Chondrocyte (in vitro differentiated cells): ENCODE measurements around the gene TOR1AIP2. TPM values are rescaled to one million over a fixed set of nuclear protein-coding genes. Genes with fewer than 3 reads are reported as not detected.
"Not testable (repeated sequence)": the region's sequence is repeated elsewhere in the genome, so short reads cannot be mapped to it uniquely, and the experiment has no call there.

Experiments used
- DNase-seq: peaks from one replicate; pipeline ENCODE4 v3.0.0; 2021; ENCODE audit warnings: mixed read lengths, low spot score
- H3K27ac Mint-ChIP-seq: one replicate; pipeline ENCODE4 v1.8.0; 2021; ENCODE audit warnings: mild to moderate bottlenecking, moderate library complexity, mixed read lengths; ENCODE audit not compliant: unreplicated experiment
- H3K27me3 Mint-ChIP-seq: 2 replicates; pipeline ENCODE4 v1.8.0; 2021; ENCODE audit warnings: low read depth, mixed read lengths
- H3K36me3 Mint-ChIP-seq: 2 replicates; pipeline ENCODE4 v1.8.0; 2021; ENCODE audit warnings: low read depth, mixed read lengths
- H3K4me1 Mint-ChIP-seq: 2 replicates; pipeline ENCODE4 v1.8.0; 2021; ENCODE audit warnings: low read depth, mild to moderate bottlenecking, mixed read lengths
- H3K4me3 Mint-ChIP-seq: one replicate; pipeline ENCODE4 v1.8.0; 2021; ENCODE audit warnings: mild to moderate bottlenecking, moderate library complexity, mixed read lengths; ENCODE audit not compliant: unreplicated experiment
- H3K9me3 Mint-ChIP-seq: 2 replicates; pipeline ENCODE4 v1.8.0; 2021; ENCODE audit warnings: low read depth, mixed read lengths
- CTCF ChIP-seq: fragments of 200-600 bp; sonication (generic); IDR thresholded peaks from 2 replicates; pipeline ENCODE4 v1.5.0; 2021; ENCODE audit warnings: antibody characterized with exemption, mild to moderate bottlenecking, moderate library complexity
- total RNA-seq: library from RNA; stranded (reverse); gene quantifications from 3 replicates; pipeline ENCODE4 v1.2.1, GENCODE V29; 2021

TOR1AIP2 gene
- total RNA-seq, 1 donor from 2014 or later, result 85.8 TPM

DNA sequence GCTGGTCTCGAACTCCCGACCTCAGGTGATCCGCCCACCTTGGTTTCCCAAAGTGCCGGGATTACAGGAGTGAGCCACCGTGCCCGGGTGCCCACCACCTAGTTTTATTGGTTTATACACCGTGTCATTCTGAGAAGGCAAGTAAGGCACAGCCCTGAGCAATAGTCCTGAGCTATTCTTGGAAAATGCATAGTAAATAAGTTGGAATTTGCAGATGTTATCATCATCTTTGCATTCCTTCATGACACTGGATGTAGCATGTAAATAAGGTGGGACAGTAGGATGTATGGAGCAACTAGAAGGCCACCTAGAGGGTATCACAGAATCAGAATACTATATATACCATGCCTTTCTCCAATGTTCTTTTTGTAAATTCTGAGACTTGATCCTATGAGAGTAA lies 11.0 kb downstream of the TOR1AIP2 start:
- Mint-ChIP-seq H3K27me3 (no peaks in the 10 kb centered on the region), H3K27ac (no peak overlapping the region), H3K4me1 (peaks cover 11% of the 10 kb centered on the region), H3K36me3 (peaks cover 29% of the 10 kb centered on the region), H3K4me3 (no peak overlapping the region), H3K9me3 (no peaks in the 10 kb centered on the region)
- no peak for TF ChIP-seq CTCF
- DNase-seq, result no peak

GRCh38 chr1:179865377-179865776 lies 12.2 kb downstream of the TOR1AIP2 start:
- Mint-ChIP-seq H3K27me3 (no peaks in the 10 kb centered on the region), H3K27ac (peak overlapping the region; percentile 10), H3K36me3 (peaks cover 29% of the 10 kb centered on the region), H3K4me1 (peaks cover 8% of the 10 kb centered on the region), H3K9me3 (no peaks in the 10 kb centered on the region), H3K4me3 (no peak overlapping the region)
- no peak for TF ChIP-seq CTCF
- DNase-seq, result no peak

DNA sequence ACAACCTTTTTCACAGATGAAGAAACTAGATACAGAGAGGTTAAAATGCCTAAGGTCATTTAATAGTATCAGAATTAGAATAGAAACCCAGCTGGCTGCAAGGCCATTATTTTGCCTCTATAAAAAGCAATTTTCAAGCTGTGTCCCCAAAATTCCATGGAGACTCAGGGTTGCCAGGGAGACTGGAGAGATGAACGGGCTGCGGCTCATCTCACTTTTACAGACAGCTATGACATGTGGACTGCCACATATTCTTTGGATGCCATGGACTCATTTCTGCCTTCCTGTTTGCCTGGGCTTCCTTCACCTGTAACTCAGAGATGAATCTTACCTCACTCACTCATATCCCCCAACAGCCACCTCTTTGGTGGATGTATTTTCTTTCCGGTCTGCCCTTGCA lies 17.0 kb downstream of the TOR1AIP2 start:
- Mint-ChIP-seq H3K4me3 (no peak overlapping the region), H3K4me1 (no peaks in the 10 kb centered on the region), H3K27me3 (no peaks in the 10 kb centered on the region), H3K9me3 (no peaks in the 10 kb centered on the region), H3K36me3 (peaks cover 25% of the 10 kb centered on the region), H3K27ac (no peak overlapping the region)
- TF ChIP-seq CTCF, result no peak
- DNase-seq, result no peak

DNA sequence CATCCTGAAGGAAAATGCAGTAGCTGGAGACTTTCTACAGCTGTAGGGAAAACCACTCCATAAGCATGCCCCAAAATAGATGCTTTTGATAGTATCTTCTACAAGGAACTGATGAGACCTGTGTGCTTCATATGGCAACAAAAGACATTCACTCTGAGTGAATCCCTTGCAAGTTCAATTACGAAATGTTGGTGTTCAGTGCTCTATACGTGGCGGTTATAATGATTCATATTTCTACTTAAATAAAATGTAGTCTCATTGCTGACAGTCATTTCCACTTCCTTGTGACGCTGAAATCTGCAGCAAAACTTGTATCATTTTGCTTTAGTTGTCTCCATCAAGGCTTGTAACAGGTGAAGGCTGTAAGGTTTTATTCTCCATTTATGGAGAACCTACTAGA lies 20.6 kb downstream of the TOR1AIP2 start:
- no peak for DNase-seq
- Mint-ChIP-seq H3K4me1 (no peaks in the 10 kb centered on the region), H3K9me3 (no peaks in the 10 kb centered on the region), H3K36me3 (peaks cover 12% of the 10 kb centered on the region), H3K27me3 (no peaks in the 10 kb centered on the region), H3K4me3 (no peak overlapping the region), H3K27ac (no peak overlapping the region)
- no peak for TF ChIP-seq CTCF

DNA sequence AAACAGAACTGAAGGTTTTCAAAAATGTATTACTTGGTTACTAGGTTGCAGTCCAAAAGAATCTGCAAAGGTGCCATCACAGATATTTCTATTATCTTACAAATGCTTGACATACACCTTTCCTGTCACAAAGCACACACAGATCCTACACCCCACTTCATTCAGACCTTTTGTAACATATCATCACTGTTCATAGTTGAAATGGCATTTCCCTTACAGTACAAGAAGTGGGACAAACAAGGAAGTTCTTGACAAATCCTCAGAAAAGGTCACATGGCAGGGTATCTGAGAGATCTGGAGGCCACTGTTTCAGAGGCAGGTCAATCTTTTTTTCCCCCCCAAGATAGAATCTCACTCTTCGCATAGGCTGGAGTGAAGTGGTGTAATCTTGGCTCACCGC lies 21.3 kb downstream of the TOR1AIP2 start:
- Mint-ChIP-seq H3K9me3 (no peaks in the 10 kb centered on the region), H3K36me3 (peaks cover 13% of the 10 kb centered on the region), H3K27me3 (no peaks in the 10 kb centered on the region), H3K27ac (no peak overlapping the region), H3K4me3 (no peak overlapping the region), H3K4me1 (no peaks in the 10 kb centered on the region)
- DNase-seq, result no peak
- TF ChIP-seq CTCF, result no peak

DNA sequence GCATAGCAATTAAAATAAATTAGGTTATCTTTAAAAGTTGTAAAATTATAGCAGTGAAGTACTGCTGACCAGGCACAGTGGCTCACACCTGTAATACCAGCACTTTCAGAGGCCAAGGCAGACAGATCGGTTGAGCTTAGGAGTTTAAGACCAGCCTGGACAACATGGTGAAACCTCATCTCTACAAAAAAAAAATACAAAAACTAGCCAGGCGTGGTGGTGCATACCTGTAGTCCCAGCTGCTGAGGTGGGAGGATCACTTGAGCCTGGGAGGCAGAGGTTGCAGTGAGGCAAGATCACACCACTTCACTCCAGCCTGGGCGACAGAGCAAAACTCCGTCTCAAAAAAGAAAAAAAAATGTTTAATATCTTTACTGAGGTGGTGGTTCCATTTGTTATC lies 21.8 kb downstream of the TOR1AIP2 start:
- DNase-seq, H3K27ac Mint-ChIP-seq, H3K27me3 Mint-ChIP-seq, H3K4me1 Mint-ChIP-seq, H3K4me3 Mint-ChIP-seq, H3K9me3 Mint-ChIP-seq: not testable (repeated sequence)
- H3K36me3 Mint-ChIP-seq, result peaks cover 16% of the 10 kb centered on the region
